HEK293 (cell line): ENCODE results near the gene ZNF710.

ENCODE experiments used
- CTCF ChIA-PET: fragments of 350-600 bp; formaldehyde crosslinking; extraction: SDS; loops from one replicate; lab custom pipeline; 2021; ENCODE audit warnings: antibody characterized with exemption; lab: Yijun Ruan, JAX
- POLR2A ChIA-PET: fragments of 300-600 bp; formaldehyde crosslinking; extraction: SDS; loops from one replicate; lab custom pipeline; 2020; ENCODE audit warnings: antibody characterized with exemption, inconsistent platforms; lab: Yijun Ruan, JAX
- H3K27ac ChIP-seq: fragments of 200-500 bp; sonication (Bioruptor generic); 2 replicates; pipeline ENCODE4 v1.5.1; 2014; ENCODE audit warnings: low read depth, low read length, control low read depth, inconsistent platforms; ENCODE audit errors: extremely low read depth
- H3K36me3 ChIP-seq, 2 experiments: fragments of 200-500 bp in 1 of 2; sonication (Bioruptor generic) in 1 of 2; 1 replicate in 1 of 2; 2 replicates in 1 of 2; pipeline ENCODE4 v1.5.1; 2014 to 2017; ENCODE audit warnings: inconsistent platforms in 2 of 2, low read length in 2 of 2; ENCODE audit not compliant: control insufficient read depth in 2 of 2, insufficient read depth in 1 of 2
- H3K4me1 ChIP-seq: fragments of 200-500 bp; sonication (Bioruptor generic); 2 replicates; pipeline ENCODE4 v1.5.1; 2014; ENCODE audit warnings: mild to moderate bottlenecking, low read length, inconsistent platforms; ENCODE audit not compliant: control insufficient read depth, insufficient read depth
- H3K4me3 ChIP-seq: 2 replicates; pipeline ENCODE4 v1.5.1; 2011; ENCODE audit warnings: low read depth, mild to moderate bottlenecking, control low read depth, low read length, moderate library complexity
- H3K9me3 ChIP-seq: fragments of 200-500 bp; sonication (Bioruptor generic); 2 replicates; pipeline ENCODE4 v1.5.1; 2014; ENCODE audit warnings: low read depth, low read length, inconsistent platforms; ENCODE audit not compliant: control insufficient read depth, insufficient read depth
- FEZF1 ChIP-seq: fragments of 450-650 bp; formaldehyde crosslinking; IDR thresholded peaks from 2 replicates; pipeline ENCODE4 v1.5.1; 2016; ENCODE audit warnings: missing biosample characterization, missing genetic modification characterization
- GLIS2 ChIP-seq: fragments of 450-650 bp; formaldehyde crosslinking; IDR thresholded peaks from 2 replicates; pipeline ENCODE4 v1.5.1; 2016; ENCODE audit warnings: missing biosample characterization, missing genetic modification characterization
- HOXC10 ChIP-seq: sonication (generic); formaldehyde crosslinking; IDR thresholded peaks from 2 replicates; pipeline ENCODE4 v1.8.1; 2023; ENCODE audit warnings: mild to moderate bottlenecking, missing genetic modification reagents
- MEIS1 ChIP-seq: sonication (generic); formaldehyde crosslinking; IDR thresholded peaks from 2 replicates; pipeline ENCODE4 v1.8.1; 2022; ENCODE audit warnings: missing genetic modification reagents, mild to moderate bottlenecking, borderline replicate concordance
- ZBTB10 ChIP-seq: fragments of 450-650 bp; formaldehyde crosslinking; IDR thresholded peaks from 2 replicates; pipeline ENCODE4 v1.5.1; 2016; ENCODE audit warnings: missing biosample characterization, missing genetic modification characterization
- ZBTB17 ChIP-seq: fragments of 450-650 bp; formaldehyde crosslinking; IDR thresholded peaks from 2 replicates; pipeline ENCODE4 v1.5.1; 2016; ENCODE audit warnings: missing biosample characterization, missing genetic modification characterization
- ZNF132 ChIP-seq: fragments of 450-650 bp; formaldehyde crosslinking; IDR thresholded peaks from 2 replicates; pipeline ENCODE4 v1.5.1; 2017; ENCODE audit warnings: missing biosample characterization, missing genetic modification characterization, borderline replicate concordance
- ZNF175 ChIP-seq: fragments of 450-650 bp; formaldehyde crosslinking; IDR thresholded peaks from 2 replicates; pipeline ENCODE4 v1.5.1; 2016; ENCODE audit warnings: missing biosample characterization, missing genetic modification characterization
- ZNF184 ChIP-seq: fragments of 450-650 bp; IDR thresholded peaks from 2 replicates; pipeline ENCODE4 v1.5.1; 2018; ENCODE audit warnings: missing biosample characterization, mild to moderate bottlenecking, missing genetic modification characterization
- ZNF354C ChIP-seq: fragments of 450-650 bp; formaldehyde crosslinking; IDR thresholded peaks from 2 replicates; pipeline ENCODE4 v1.5.1; 2016; ENCODE audit warnings: missing biosample characterization, missing genetic modification characterization, low read depth, borderline replicate concordance
- ZNF37A ChIP-seq: fragments of 450-650 bp; IDR thresholded peaks from 2 replicates; pipeline ENCODE4 v1.5.1; 2018; ENCODE audit warnings: missing biosample characterization, missing genetic modification characterization
- ZNF449 ChIP-seq: fragments of 450-650 bp; formaldehyde crosslinking; IDR thresholded peaks from 2 replicates; pipeline ENCODE4 v1.5.1; 2017; ENCODE audit warnings: missing biosample characterization, mild to moderate bottlenecking, missing genetic modification characterization, moderate library complexity
- ZNF561 ChIP-seq: fragments of 450-650 bp; IDR thresholded peaks from 2 replicates; pipeline ENCODE4 v1.5.1; 2018; ENCODE audit warnings: missing biosample characterization, missing genetic modification characterization, borderline replicate concordance
- ZNF629 ChIP-seq: fragments of 450-650 bp; formaldehyde crosslinking; IDR thresholded peaks from 2 replicates; pipeline ENCODE4 v1.5.1; 2017; ENCODE audit warnings: missing biosample characterization, missing genetic modification characterization
- ZNF645 ChIP-seq: fragments of 450-650 bp; formaldehyde crosslinking; IDR thresholded peaks from 2 replicates; pipeline ENCODE4; 2016; ENCODE audit warnings: missing biosample characterization, missing genetic modification characterization
- ZNF654 ChIP-seq: fragments of 450-650 bp; formaldehyde crosslinking; IDR thresholded peaks from 2 replicates; pipeline ENCODE4 v1.5.1; 2016; ENCODE audit warnings: low read depth, missing biosample characterization, missing genetic modification characterization
- ZNF692 ChIP-seq: fragments of 450-650 bp; formaldehyde crosslinking; IDR thresholded peaks from 2 replicates; pipeline ENCODE4 v1.5.1; 2016; ENCODE audit warnings: missing biosample characterization, missing genetic modification characterization
- ZSCAN16 ChIP-seq: fragments of 450-650 bp; formaldehyde crosslinking; IDR thresholded peaks from 2 replicates; pipeline ENCODE4 v1.5.1; 2016; ENCODE audit warnings: missing biosample characterization, missing genetic modification characterization
- ZXDB ChIP-seq: fragments of 450-650 bp; formaldehyde crosslinking; IDR thresholded peaks from 2 replicates; pipeline ENCODE4 v1.5.1; 2016; ENCODE audit warnings: missing biosample characterization, missing genetic modification characterization

Gene ZNF710

GRCh38 chr15:90003736-90004135, 2.6 kb downstream of the ZNF710 start:
- ChIA-PET POLR2A (interaction anchor here (1.0 to 1.8 kb wide), 3 partner anchors 10 to 103 kb away, joined by 3 to 5 read pairs (median 4); no protein-coding TSS in a partner anchor), CTCF (interaction anchor here (0.6 to 3.4 kb wide), 6 partner anchors 10 to 129 kb away, joined by 3 to 16 read pairs (median 3); no protein-coding TSS in a partner anchor)
- H3K4me1 ChIP-seq, result peaks cover 19% of the 10 kb centered on the region
- no peak overlapping the region for H3K4me3 ChIP-seq
- H3K9me3 ChIP-seq, result no peaks in the 10 kb centered on the region
- TF ChIP-seq FEZF1 (no peak), ZNF175 (tag by site-specific recombination) (no peak), ZBTB10 (tag by site-specific recombination) (no peak), ZXDB (no peak), ZNF132 (tag by site-specific recombination) (no peak), ZNF654 (no peak), HOXC10 (CRISPR knock-in tag) (no peak), ZNF645 (tag by site-specific recombination) (no peak), ZNF692 (tag by site-specific recombination) (no peak), ZNF184 (no peak), ZNF629 (tag by site-specific recombination) (no peak), ZBTB17 (tag by site-specific recombination) (no peak), GLIS2 (tag by site-specific recombination) (no peak), ZNF37A (tag by site-specific recombination) (no peak)
- no peaks in the 10 kb centered on the region for H3K36me3 ChIP-seq
- no peak overlapping the region for H3K27ac ChIP-seq

- ChIA-PET CTCF (interaction anchor here (0.9 to 3.4 kb wide), 5 partner anchors 13 to 129 kb away, joined by 3 to 16 read pairs (median 3); no protein-coding TSS in a partner anchor), POLR2A (interaction anchor here (1.0 to 1.8 kb wide), 3 partner anchors 9 to 103 kb away, joined by 3 to 5 read pairs (median 4); no protein-coding TSS in a partner anchor)
- no peaks in the 10 kb centered on the region for H3K36me3 ChIP-seq
- H3K4me3 ChIP-seq, result no peak overlapping the region
- no peak for TF ChIP-seq ZSCAN16
- TF ChIP-seq MEIS1 (CRISPR knock-in tag), result no peak
- no peak for TF ChIP-seq ZNF561 (tag by site-specific recombination)
- no peak for TF ChIP-seq ZNF354C (tag by site-specific recombination)
- TF ChIP-seq ZNF449 (tag by site-specific recombination), result 0 out of 2 replicates have a peak, but pooled peaks have one; percentile 34
- peaks cover 19% of the 10 kb centered on the region for H3K4me1 ChIP-seq
- no peaks in the 10 kb centered on the region for H3K9me3 ChIP-seq
- H3K27ac ChIP-seq, result no peak overlapping the region
These were observed 3.1 kb downstream of the ZNF710 start for GRCh38 chr15:90004252-90004651.
